ENCODE measurements around the gene SP100. TPM values are rescaled to one million over a fixed set of nuclear protein-coding genes. Genes with fewer than 3 reads are reported as not detected.

SP100 gene
- 100 to 1,000 TPM; 242 to 243 TPM for total RNA-seq
- 202 TPM for polyA plus RNA-seq (2013, experiment 1 of 2)
- 207 TPM for polyA plus RNA-seq (2013, experiment 2 of 2)
- 78.8 to 722 (median 267) reads per million in 172 experiments for total RNA-seq

- ATAC-seq (ENCODE audit: poor library complexity) (peak; percentile 82), DNase-seq (peak; percentile 51 to 91 (median 74))
- Mint-ChIP-seq H3K27ac (peak within 1 kb of the TSS; percentile 93), H3K9me3 (no peaks in the 10 kb centered on the region), H3K36me3 (ENCODE audit: low read depth) (peaks cover 57% of the 10 kb centered on the region), H3K4me1 (ENCODE audit: low read depth) (peaks cover 92% of the 10 kb centered on the region), H3K4me3 (peak within 1 kb of the TSS; percentile 97), H3K27me3 (no peaks in the 10 kb centered on the region)
- peak within 1 kb of the TSS; percentile 91 to 94 for H3K27ac ChIP-seq (ENCODE audit: low read depth in 1 of 2, low read length in 2 of 2)
- no peaks in the 10 kb centered on the region for H3K9me3 ChIP-seq (ENCODE audit: control insufficient read depth in 1 of 2, insufficient read depth in 1 of 2, low read length in 2 of 2)
- POLR2A ChIA-PET = interaction anchor here (1.1 to 3.9 kb wide), 7 partner anchors 11 to 245 kb away, joined by 3 to 33 read pairs (median 6); partner anchors contain the start of genes SP110 and SP140L
- intact Hi-C loops (cut with DNase I, micrococcal nuclease) = loop anchor here (2.0 to 10.0 kb wide), 4 partner anchors 15 to 299 kb away; partner anchors contain the start of genes CAB39 (in 2 of the 2) and SP140 (in 1 of the 2)
- TF ChIP-seq, protein P1, sequence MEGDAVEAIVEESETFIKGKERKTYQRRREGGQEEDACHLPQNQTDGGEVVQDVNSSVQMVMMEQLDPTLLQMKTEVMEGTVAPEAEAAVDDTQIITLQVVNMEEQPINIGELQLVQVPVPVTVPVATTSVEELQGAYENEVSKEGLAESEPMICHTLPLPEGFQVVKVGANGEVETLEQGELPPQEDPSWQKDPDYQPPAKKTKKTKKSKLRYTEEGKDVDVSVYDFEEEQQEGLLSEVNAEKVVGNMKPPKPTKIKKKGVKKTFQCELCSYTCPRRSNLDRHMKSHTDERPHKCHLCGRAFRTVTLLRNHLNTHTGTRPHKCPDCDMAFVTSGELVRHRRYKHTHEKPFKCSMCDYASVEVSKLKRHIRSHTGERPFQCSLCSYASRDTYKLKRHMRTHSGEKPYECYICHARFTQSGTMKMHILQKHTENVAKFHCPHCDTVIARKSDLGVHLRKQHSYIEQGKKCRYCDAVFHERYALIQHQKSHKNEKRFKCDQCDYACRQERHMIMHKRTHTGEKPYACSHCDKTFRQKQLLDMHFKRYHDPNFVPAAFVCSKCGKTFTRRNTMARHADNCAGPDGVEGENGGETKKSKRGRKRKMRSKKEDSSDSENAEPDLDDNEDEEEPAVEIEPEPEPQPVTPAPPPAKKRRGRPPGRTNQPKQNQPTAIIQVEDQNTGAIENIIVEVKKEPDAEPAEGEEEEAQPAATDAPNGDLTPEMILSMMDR (IDR thresholded peaks at IDR 0.05) = no peak
- peak within 1 kb of the TSS; percentile 74 for H3K4me3 ChIP-seq (ENCODE audit: low read length)
- peaks cover 12% of the 10 kb centered on the region for H3K36me3 ChIP-seq (ENCODE audit: insufficient read depth, low read length)
- CTCF ChIA-PET = interaction anchor here (0.5 to 1.0 kb wide), 2 partner anchors 40 to 297 kb away, joined by 3 to 4 read pairs; no protein-coding TSS in a partner anchor
- H3K4me1 ChIP-seq (ENCODE audit: insufficient read depth, low read length) = peaks cover 57% of the 10 kb centered on the region
- H3K27me3 ChIP-seq (ENCODE audit: control insufficient read depth in 1 of 2, insufficient read depth in 2 of 2, low read length in 2 of 2) = no peaks in the 10 kb centered on the region
Observed at GRCh38 chr2:230416061-230416721, at the start of gene SP100. Gene SP100 (plus strand): TSS chr2:230416201. CDS start chr2:230416297, 96 bp downstream.

- DNase-seq (no peak), ATAC-seq (ENCODE audit: poor library complexity) (no peak)
- POLR2A ChIA-PET = no interaction called here
- no peaks in the 10 kb centered on the region for H3K4me1 ChIP-seq (ENCODE audit: insufficient read depth, low read length)
- no peak overlapping the region for H3K27ac Mint-ChIP-seq
- CTCF ChIA-PET = no interaction called here
- no peaks in the 10 kb centered on the region for H3K27me3 ChIP-seq (ENCODE audit: control insufficient read depth in 1 of 2, insufficient read depth in 2 of 2, low read length in 2 of 2)
- peaks cover 77% of the 10 kb centered on the region for H3K36me3 ChIP-seq (ENCODE audit: insufficient read depth, low read length)
- no peak overlapping the region for H3K4me3 ChIP-seq (ENCODE audit: low read length)
- no peak overlapping the region for H3K4me3 Mint-ChIP-seq
- H3K36me3 Mint-ChIP-seq (ENCODE audit: low read depth) = peaks cover 93% of the 10 kb centered on the region
- H3K27ac ChIP-seq (ENCODE audit: low read depth in 1 of 2, low read length in 2 of 2) = no peak overlapping the region
- H3K27me3 Mint-ChIP-seq = no peaks in the 10 kb centered on the region
- no peaks in the 10 kb centered on the region for H3K9me3 ChIP-seq (ENCODE audit: control insufficient read depth in 1 of 2, insufficient read depth in 1 of 2, low read length in 2 of 2)
- TF ChIP-seq, protein P1 (IDR thresholded peaks at IDR 0.05) = no peak
- H3K9me3 Mint-ChIP-seq = no peaks in the 10 kb centered on the region
- H3K4me1 Mint-ChIP-seq (ENCODE audit: low read depth) = peaks cover 19% of the 10 kb centered on the region
- intact Hi-C loops (cut with DNase I, micrococcal nuclease) = no loop called here
Observed at GRCh38 chr2:230382108-230382507, 33.9 kb upstream of the SP100 start.

- Mint-ChIP-seq H3K36me3 (ENCODE audit: low read depth) (peaks cover 94% of the 10 kb centered on the region), H3K4me3 (no peak overlapping the region), H3K9me3 (no peaks in the 10 kb centered on the region), H3K27me3 (no peaks in the 10 kb centered on the region), H3K4me1 (ENCODE audit: low read depth) (peaks cover 9% of the 10 kb centered on the region), H3K27ac (no peak overlapping the region)
- TF ChIP-seq, protein P1 (IDR thresholded peaks at IDR 0.05) = no peak
- Histone ChIP-seq H3K27me3 (ENCODE audit: control insufficient read depth in 1 of 2, insufficient read depth in 2 of 2, low read length in 2 of 2) (no peaks in the 10 kb centered on the region), H3K4me1 (ENCODE audit: insufficient read depth, low read length) (no peaks in the 10 kb centered on the region), H3K4me3 (ENCODE audit: low read length) (no peak overlapping the region), H3K9me3 (ENCODE audit: control insufficient read depth in 1 of 2, insufficient read depth in 1 of 2, low read length in 2 of 2) (no peaks in the 10 kb centered on the region), H3K36me3 (ENCODE audit: insufficient read depth, low read length) (peaks cover 76% of the 10 kb centered on the region), H3K27ac (ENCODE audit: low read depth in 1 of 2, low read length in 2 of 2) (no peak overlapping the region)
- ATAC-seq (ENCODE audit: poor library complexity) (no peak), DNase-seq (no peak)
- intact Hi-C loops (cut with DNase I, micrococcal nuclease) = no loop called here
- ChIA-PET POLR2A (no interaction called here), CTCF (no interaction called here)
Observed at GRCh38 chr2:230383453-230383852, 32.5 kb upstream of the SP100 start.
